K562 (cell line): Measurements from ENCODE around the gene DNAJB2. TPM values are rescaled to one million over a fixed set of nuclear protein-coding genes. Genes with fewer than 3 reads are reported as not detected.

Experiments used
- ARHGAP35 ChIP-seq: fragments of 450-650 bp; IDR thresholded peaks from 2 replicates; pipeline ENCODE4 v1.6.1; 2018; ENCODE audit not compliant: partially characterized antibody
- FOSL1 ChIP-seq: fragments of 200-800 bp; sonication (Bioruptor generic); conservative IDR thresholded peaks from 2 replicates; pipeline ENCODE4 v1.6.1; 2016; ENCODE audit warnings: missing genetic modification characterization, missing compliant biosample characterization
- HEY1 ChIP-seq: fragments of 250-450 bp; sonication (Bioruptor Pico); IDR thresholded peaks from 2 replicates; pipeline ENCODE4 v1.5.0; 2020; ENCODE audit warnings: mild to moderate bottlenecking, moderate library complexity, borderline replicate concordance
- MAFF ChIP-seq: IDR thresholded peaks from 2 replicates; pipeline ENCODE4 v1.6.1; 2012; ENCODE audit warnings: low read length, improper control_type of control experiment
- MXI1 ChIP-seq: IDR thresholded peaks from 2 replicates; pipeline ENCODE4 v1.6.1; 2011; ENCODE audit warnings: low read depth, mild to moderate bottlenecking, improper control_type of control experiment, low read length
- NEUROD1 ChIP-seq: fragments of 150-350 bp; IDR thresholded peaks from 2 replicates; pipeline ENCODE4 v1.6.1; 2014; ENCODE audit warnings: borderline replicate concordance, low read length, low read depth; ENCODE audit not compliant: partially characterized antibody
- POLR2AphosphoS2 ChIP-seq: IDR thresholded peaks from 2 replicates; pipeline ENCODE4 v1.6.1; 2012; ENCODE audit warnings: low read length, improper control_type of control experiment
- SPI1 ChIP-seq: IDR thresholded peaks from 2 replicates; pipeline ENCODE4 v1.6.1; 2011; ENCODE audit warnings: low read depth, low read length, control low read depth, borderline replicate concordance
- TEAD1 ChIP-seq, 2 experiments: fragments of 450-650 bp in 1 of 2; sonication (generic) in 1 of 2; formaldehyde crosslinking; IDR thresholded peaks; 2 replicates each; pipeline versions ENCODE4 v1.4.0 to v1.8.0; 2020 to 2022; ENCODE audit warnings: mild to moderate bottlenecking in 2 of 2, missing genetic modification reagents in 1 of 2
- ZNF146 ChIP-seq: IDR thresholded peaks from one replicate; pipeline ENCODE4 v1.6.1; 2018; ENCODE audit warnings: missing compliant biosample characterization; ENCODE audit not compliant: unreplicated experiment
- ZNF224 ChIP-seq: sonication (generic); formaldehyde crosslinking; IDR thresholded peaks from 2 replicates; pipeline ENCODE4 v1.8.0; 2022; ENCODE audit warnings: mild to moderate bottlenecking, missing genetic modification reagents
- polyA plus RNA-seq, 8 experiments: library from polyadenylated mRNA; depleted of rRNA in 4 of 8; stranded (reverse) in 5 of 8; unstranded in 3 of 8; fragments of >200 nt; fragmentation: Nextera tagmentation in 2 of 8; fragmentation: Illumina TruSeq in 1 of 8; extraction: Ambion mirVana in 2 of 8; extraction: Trizol in 1 of 8; gene quantifications; 2 replicates each; pipeline versions ENCODE4 v1.2.1 to v1.2.3, GENCODE V29; 2011 to 2014; ENCODE audit warnings: inconsistent platforms in 1 of 8, missing spikeins in 1 of 8
- total RNA-seq, 7 experiments: library from RNA; depleted of rRNA in 6 of 7; stranded (reverse); fragments of >200 nt in 6 of 7; fragmentation: Illumina TruSeq in 2 of 7; extraction: Trizol in 2 of 7; gene quantifications; 2 replicates each; pipeline versions ENCODE4 v1.2.1 to v1.2.3, GENCODE V29; 2011 to 2021; ENCODE audit warnings: low replicate concordance in 1 of 7
- TF ChIP-seq, protein P1 (sequence below): sonication (generic); formaldehyde crosslinking; IDR thresholded peaks from 2 replicates; pipeline ENCODE4 v1.8.0; 2023; ENCODE audit warnings: mild to moderate bottlenecking, missing genetic modification reagents
- TF ChIP-seq, protein P2 (sequence below): fragments of 450-650 bp; IDR thresholded peaks from 2 replicates; pipeline ENCODE4 v1.6.1; 2018; ENCODE audit warnings: mild to moderate bottlenecking, low read depth; ENCODE audit not compliant: partially characterized antibody
- TF ChIP-seq, protein P3 (sequence below): fragments of 250-450 bp; sonication (Bioruptor Pico); IDR thresholded peaks from 2 replicates; pipeline ENCODE4 v1.4.0; 2020

The DNAJB2 gene
- total and polyA plus RNA-seq, 9 of the 15 experiments (the other 6 are each of a cell fraction or from before 2014, with no cell fraction given): 0.08 to 3.0 (median 2.2) TPM; not detected in 1

DNA sequence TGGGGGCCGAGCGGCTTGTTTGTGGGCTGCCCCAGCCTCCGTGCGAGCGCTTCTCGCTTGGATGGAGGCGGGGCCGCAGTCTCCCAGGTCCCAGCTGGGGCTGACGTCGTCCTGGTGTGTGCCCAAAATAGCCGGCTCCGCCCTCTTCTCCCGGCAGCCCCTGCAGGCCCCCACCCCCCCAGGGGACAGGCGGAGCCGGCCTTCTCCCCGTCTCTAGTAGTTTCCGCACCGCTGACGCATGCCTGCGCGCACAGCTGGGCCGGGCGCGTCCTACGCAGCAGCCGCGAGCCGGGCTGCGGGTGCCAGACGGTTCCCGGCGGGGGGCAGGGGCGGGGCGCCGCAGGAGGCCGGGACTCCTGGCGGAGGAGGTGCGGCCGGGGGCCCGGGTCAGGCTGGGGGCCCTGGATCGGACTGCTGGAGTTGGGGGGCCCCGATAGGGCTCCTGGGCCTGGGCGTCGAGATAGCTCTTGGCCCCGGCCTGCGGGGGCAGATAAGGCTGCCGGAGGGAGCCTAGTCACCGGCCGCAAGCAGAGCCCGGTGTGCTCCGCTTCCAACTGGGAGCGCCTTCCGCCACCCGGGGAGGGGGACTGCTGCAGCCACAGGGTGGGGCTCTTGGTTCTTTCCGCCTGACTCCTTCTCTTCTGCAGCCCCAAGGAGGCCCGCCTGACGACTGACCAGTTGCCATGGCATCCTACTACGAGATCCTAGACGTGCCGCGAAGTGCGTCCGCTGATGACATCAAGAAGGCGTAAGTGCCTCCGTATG, at the start of gene DNAJB2 (continued):
- TF ChIP-seq, protein P1, sequence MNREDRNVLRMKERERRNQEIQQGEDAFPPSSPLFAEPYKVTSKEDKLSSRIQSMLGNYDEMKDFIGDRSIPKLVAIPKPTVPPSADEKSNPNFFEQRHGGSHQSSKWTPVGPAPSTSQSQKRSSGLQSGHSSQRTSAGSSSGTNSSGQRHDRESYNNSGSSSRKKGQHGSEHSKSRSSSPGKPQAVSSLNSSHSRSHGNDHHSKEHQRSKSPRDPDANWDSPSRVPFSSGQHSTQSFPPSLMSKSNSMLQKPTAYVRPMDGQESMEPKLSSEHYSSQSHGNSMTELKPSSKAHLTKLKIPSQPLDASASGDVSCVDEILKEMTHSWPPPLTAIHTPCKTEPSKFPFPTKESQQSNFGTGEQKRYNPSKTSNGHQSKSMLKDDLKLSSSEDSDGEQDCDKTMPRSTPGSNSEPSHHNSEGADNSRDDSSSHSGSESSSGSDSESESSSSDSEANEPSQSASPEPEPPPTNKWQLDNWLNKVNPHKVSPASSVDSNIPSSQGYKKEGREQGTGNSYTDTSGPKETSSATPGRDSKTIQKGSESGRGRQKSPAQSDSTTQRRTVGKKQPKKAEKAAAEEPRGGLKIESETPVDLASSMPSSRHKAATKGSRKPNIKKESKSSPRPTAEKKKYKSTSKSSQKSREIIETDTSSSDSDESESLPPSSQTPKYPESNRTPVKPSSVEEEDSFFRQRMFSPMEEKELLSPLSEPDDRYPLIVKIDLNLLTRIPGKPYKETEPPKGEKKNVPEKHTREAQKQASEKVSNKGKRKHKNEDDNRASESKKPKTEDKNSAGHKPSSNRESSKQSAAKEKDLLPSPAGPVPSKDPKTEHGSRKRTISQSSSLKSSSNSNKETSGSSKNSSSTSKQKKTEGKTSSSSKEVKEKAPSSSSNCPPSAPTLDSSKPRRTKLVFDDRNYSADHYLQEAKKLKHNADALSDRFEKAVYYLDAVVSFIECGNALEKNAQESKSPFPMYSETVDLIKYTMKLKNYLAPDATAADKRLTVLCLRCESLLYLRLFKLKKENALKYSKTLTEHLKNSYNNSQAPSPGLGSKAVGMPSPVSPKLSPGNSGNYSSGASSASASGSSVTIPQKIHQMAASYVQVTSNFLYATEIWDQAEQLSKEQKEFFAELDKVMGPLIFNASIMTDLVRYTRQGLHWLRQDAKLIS: 0 out of 2 replicates have a peak, but pooled peaks have one; percentile 69
- no peak for TF ChIP-seq ZNF224 (CRISPR knock-in tag)
- no peak for TF ChIP-seq HEY1 (CRISPR knock-in tag)
- no peak for TF ChIP-seq POLR2AphosphoS2
- TF ChIP-seq ARHGAP35: no peak
- TF ChIP-seq ZNF146 (CRISPR knock-in tag): no peak
- peak; percentile 97 for TF ChIP-seq FOSL1 (tag)
- peak; percentile 86; the same call in 1 of the 2 replicates for TF ChIP-seq MXI1
- TF ChIP-seq MAFF: no peak
- peak; percentile 79 for TF ChIP-seq NEUROD1
- no peak for TF ChIP-seq SPI1
- TF ChIP-seq TEAD1 (CRISPR knock-in tag; IDR thresholded peaks at IDR 0.05): peak; percentile 81 to 91; a peak in 3 of 4 replicates
- TF ChIP-seq, protein P2, sequence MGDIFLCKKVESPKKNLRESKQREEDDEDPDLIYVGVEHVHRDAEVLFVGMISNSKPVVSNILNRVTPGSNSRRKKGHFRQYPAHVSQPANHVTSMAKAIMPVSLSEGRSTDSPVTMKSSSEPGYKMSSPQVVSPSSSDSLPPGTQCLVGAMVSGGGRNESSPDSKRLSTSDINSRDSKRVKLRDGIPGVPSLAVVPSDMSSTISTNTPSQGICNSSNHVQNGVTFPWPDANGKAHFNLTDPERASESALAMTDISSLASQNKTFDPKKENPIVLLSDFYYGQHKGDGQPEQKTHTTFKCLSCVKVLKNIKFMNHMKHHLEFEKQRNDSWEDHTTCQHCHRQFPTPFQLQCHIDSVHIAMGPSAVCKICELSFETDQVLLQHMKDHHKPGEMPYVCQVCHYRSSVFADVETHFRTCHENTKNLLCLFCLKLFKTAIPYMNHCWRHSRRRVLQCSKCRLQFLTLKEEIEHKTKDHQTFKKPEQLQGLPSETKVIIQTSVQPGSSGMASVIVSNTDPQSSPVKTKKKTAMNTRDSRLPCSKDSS: no peak
- TF ChIP-seq, protein P3, sequence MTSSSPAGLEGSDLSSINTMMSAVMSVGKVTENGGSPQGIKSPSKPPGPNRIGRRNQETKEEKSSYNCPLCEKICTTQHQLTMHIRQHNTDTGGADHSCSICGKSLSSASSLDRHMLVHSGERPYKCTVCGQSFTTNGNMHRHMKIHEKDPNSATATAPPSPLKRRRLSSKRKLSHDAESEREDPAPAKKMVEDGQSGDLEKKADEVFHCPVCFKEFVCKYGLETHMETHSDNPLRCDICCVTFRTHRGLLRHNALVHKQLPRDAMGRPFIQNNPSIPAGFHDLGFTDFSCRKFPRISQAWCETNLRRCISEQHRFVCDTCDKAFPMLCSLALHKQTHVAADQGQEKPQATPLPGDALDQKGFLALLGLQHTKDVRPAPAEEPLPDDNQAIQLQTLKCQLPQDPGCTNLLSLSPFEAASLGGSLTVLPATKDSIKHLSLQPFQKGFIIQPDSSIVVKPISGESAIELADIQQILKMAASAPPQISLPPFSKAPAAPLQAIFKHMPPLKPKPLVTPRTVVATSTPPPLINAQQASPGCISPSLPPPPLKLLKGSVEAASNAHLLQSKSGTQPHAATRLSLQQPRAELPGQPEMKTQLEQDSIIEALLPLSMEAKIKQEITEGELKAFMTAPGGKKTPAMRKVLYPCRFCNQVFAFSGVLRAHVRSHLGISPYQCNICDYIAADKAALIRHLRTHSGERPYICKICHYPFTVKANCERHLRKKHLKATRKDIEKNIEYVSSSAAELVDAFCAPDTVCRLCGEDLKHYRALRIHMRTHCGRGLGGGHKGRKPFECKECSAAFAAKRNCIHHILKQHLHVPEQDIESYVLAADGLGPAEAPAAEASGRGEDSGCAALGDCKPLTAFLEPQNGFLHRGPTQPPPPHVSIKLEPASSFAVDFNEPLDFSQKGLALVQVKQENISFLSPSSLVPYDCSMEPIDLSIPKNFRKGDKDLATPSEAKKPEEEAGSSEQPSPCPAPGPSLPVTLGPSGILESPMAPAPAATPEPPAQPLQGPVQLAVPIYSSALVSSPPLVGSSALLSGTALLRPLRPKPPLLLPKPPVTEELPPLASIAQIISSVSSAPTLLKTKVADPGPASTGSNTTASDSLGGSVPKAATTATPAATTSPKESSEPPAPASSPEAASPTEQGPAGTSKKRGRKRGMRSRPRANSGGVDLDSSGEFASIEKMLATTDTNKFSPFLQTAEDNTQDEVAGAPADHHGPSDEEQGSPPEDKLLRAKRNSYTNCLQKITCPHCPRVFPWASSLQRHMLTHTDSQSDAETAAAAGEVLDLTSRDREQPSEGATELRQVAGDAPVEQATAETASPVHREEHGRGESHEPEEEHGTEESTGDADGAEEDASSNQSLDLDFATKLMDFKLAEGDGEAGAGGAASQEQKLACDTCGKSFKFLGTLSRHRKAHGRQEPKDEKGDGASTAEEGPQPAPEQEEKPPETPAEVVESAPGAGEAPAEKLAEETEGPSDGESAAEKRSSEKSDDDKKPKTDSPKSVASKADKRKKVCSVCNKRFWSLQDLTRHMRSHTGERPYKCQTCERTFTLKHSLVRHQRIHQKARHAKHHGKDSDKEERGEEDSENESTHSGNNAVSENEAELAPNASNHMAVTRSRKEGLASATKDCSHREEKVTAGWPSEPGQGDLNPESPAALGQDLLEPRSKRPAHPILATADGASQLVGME (CRISPR knock-in tag): no peak
